ENCODE results near the gene DGKQ. TPM values are rescaled to one million over a fixed set of nuclear protein-coding genes. Genes with fewer than 3 reads are reported as not detected.

DGKQ gene
- total RNA-seq, 1 experiment from 2014 or later: 12.4 TPM

DNA sequence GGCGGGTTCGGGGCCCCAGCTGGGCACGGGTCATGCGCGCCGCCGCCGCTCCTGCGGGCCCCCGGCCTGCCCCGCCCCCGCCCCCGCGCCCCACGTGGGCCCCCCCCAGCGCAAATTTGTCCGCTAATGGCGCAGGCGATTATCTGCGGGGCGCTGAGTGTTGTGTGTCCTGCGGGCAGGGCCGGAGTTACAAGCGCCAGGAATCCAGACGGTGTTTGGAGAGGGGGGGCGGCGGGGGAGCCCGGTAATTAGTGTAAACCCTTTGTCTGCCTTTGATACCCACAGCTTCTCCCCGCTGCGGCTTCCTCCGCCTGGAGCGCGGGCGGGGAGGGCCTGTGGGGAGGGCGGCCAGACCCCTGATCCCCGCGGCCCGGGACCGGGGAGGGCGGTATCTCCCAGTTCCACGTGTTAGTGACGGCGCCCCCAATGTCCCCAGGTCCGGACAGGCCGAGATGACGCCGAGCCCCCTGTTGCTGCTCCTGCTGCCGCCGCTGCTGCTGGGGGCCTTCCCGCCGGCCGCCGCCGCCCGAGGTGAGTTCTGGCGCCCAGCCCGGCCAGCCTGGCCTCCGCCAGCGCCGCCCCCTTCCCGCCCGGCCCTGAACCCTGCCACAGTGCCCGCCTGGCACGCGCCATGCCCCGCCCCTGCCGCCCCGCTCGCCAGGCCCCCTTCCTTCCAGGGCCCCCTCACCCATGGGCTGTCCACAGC, 38.8 kb upstream of the DGKQ start:
- TF ChIP-seq, protein P1, sequence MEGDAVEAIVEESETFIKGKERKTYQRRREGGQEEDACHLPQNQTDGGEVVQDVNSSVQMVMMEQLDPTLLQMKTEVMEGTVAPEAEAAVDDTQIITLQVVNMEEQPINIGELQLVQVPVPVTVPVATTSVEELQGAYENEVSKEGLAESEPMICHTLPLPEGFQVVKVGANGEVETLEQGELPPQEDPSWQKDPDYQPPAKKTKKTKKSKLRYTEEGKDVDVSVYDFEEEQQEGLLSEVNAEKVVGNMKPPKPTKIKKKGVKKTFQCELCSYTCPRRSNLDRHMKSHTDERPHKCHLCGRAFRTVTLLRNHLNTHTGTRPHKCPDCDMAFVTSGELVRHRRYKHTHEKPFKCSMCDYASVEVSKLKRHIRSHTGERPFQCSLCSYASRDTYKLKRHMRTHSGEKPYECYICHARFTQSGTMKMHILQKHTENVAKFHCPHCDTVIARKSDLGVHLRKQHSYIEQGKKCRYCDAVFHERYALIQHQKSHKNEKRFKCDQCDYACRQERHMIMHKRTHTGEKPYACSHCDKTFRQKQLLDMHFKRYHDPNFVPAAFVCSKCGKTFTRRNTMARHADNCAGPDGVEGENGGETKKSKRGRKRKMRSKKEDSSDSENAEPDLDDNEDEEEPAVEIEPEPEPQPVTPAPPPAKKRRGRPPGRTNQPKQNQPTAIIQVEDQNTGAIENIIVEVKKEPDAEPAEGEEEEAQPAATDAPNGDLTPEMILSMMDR (conservative IDR thresholded peaks at IDR 0.05): no peak
- no peak overlapping the region for H2BK15ac ChIP-seq (ENCODE audit: low read depth, low read length)
- H4K20me1 ChIP-seq (ENCODE audit: control insufficient read depth, insufficient read depth, insufficient read length): no peaks in the 10 kb centered on the region
- H3K27me3 ChIP-seq (ENCODE audit: insufficient read depth, low read length): peaks cover 22% of the 10 kb centered on the region; the same call in 1 of the 2 replicates
- peaks cover 11 to 12% of the 10 kb centered on the region in 2 experiments for H3K4me1 Mint-ChIP-seq
- H3K79me2 ChIP-seq (ENCODE audit: insufficient read depth, low read length): no peaks in the 10 kb centered on the region
- peak overlapping the region; percentile 53 to 63; a peak in 3 of 5 replicates for H3K4me3 Mint-ChIP-seq
- H3K9ac ChIP-seq (ENCODE audit: extremely low read depth, insufficient read length, low read length): no peak overlapping the region
- no peak overlapping the region for H3K27ac ChIP-seq (ENCODE audit: insufficient read length, low read depth, low read length)
- H2BK20ac ChIP-seq (ENCODE audit: low read depth, low read length, poor library complexity, severe bottlenecking): no peak overlapping the region
- no peak for DNase-seq
- H3K79me1 ChIP-seq (ENCODE audit: insufficient read depth, low read depth, low read length, poor library complexity, severe bottlenecking): no peaks in the 10 kb centered on the region
- no peak overlapping the region for H3K4ac ChIP-seq (ENCODE audit: low read depth, low read length)
- H2BK5ac ChIP-seq (ENCODE audit: insufficient read length, low read length): no peak overlapping the region
- H4K8ac ChIP-seq (replicated peaks; ENCODE audit: insufficient read length, low read depth, low read length): no peak overlapping the region
- peak overlapping the region; percentile 58 for H3K18ac ChIP-seq (ENCODE audit: insufficient read length, low read depth, low read length)
- no peaks in the 10 kb centered on the region for H3K4me1 ChIP-seq (ENCODE audit: insufficient read depth, low read length)
- no peak overlapping the region for H2BK120ac ChIP-seq (ENCODE audit: low read depth, low read length, poor library complexity, severe bottlenecking)
- no peak overlapping the region for H4K5ac ChIP-seq (ENCODE audit: insufficient read length, low read depth, low read length)
- 0 out of 2 replicates have a peak overlapping the region, but pooled peaks have one; percentile 57 for H3K14ac ChIP-seq (ENCODE audit: insufficient read depth, low read length)
- H3K23me2 ChIP-seq (ENCODE audit: insufficient read length, low read depth, low read length, poor library complexity, severe bottlenecking): peaks cover 14% of the 10 kb centered on the region
- H3K36me3 Mint-ChIP-seq (ENCODE audit: insufficient read depth in 1 of 3, low read depth in 3 of 3): peaks cover 0 to 4% (median 0%) of the 10 kb centered on the region in 3 experiments; a peak in 2 of 7 replicates
- no peak overlapping the region for H2AK5ac ChIP-seq (ENCODE audit: insufficient read length, low read length)
- no peak overlapping the region for H3K56ac ChIP-seq (ENCODE audit: insufficient read length, low read depth, low read length)
- H2BK12ac ChIP-seq (ENCODE audit: insufficient read length, low read depth, low read length): no peak overlapping the region
- H3T11ph ChIP-seq (ENCODE audit: low read length): no peak overlapping the region
- H3K23ac ChIP-seq (ENCODE audit: insufficient read length, low read depth, low read length): no peak overlapping the region
- peak overlapping the region; percentile 34 for H3K4me2 ChIP-seq (ENCODE audit: insufficient read depth, insufficient read length, low read length)
- no CpG with 5 or more reads among the region's 69 CpGs for WGBS (ENCODE audit: extremely low coverage, insufficient read length, low lambda C conversion rate)
- no peaks in the 10 kb centered on the region for H3K9me3 ChIP-seq (ENCODE audit: control insufficient read depth, low read depth, low read length)
- H2AFZ ChIP-seq (ENCODE audit: low read length): no peak overlapping the region
- H3K27ac Mint-ChIP-seq: no peak overlapping the region; a peak in 1 of 7 replicates
- H4K91ac ChIP-seq (ENCODE audit: insufficient read length, low read depth, low read length): no peak overlapping the region
- H3K9me3 Mint-ChIP-seq: peaks cover 0 to 4% of the 10 kb centered on the region in 2 experiments; a peak in 2 of 5 replicates
- H3K27me3 Mint-ChIP-seq (ENCODE audit: low read depth): peaks cover 31% of the 10 kb centered on the region

Data from H9 (cell line).